NCI-H1105 (cell line): ENCODE measurements around the gene ANHX.
A peak's percentile ranks its signal among the peaks of the same experiment; 100 is the strongest.

Experiments
- DNase-seq: peaks from one replicate; lab custom pipeline; 2025; lab: John Stamatoyannopoulos, UW

ANHX gene

DNA sequence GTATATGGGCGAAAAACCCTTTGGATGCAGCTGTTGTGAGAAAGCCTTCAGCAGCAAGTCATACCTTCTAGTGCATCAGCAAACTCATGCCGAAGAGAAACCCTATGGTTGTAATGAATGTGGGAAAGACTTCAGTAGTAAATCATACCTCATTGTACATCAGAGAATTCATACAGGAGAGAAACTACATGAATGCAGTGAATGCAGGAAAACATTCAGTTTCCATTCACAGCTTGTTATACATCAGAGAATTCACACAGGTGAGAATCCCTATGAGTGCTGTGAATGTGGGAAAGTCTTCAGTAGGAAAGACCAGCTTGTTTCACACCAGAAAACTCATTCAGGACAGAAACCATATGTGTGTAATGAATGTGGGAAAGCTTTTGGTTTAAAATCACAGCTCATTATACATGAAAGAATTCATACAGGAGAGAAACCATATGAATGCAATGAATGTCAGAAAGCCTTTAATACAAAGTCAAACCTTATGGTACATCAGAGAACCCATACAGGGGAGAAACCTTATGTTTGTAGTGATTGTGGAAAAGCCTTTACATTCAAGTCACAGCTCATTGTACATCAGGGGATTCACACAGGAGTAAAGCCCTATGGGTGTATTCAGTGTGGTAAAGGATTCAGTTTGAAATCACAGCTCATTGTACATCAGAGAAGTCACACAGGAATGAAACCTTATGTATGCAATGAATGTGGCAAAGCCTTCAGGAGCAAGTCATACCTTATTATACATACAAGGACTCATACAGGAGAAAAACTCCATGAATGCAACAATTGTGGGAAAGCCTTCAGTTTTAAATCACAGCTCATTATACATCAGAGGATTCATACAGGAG is 33.0 kb downstream of the ANHX start:
- no peak for DNase-seq

- no peak for DNase-seq
These were observed 33.8 kb downstream of the ANHX start for GRCh38 chr12:133201888-133202287.

DNA sequence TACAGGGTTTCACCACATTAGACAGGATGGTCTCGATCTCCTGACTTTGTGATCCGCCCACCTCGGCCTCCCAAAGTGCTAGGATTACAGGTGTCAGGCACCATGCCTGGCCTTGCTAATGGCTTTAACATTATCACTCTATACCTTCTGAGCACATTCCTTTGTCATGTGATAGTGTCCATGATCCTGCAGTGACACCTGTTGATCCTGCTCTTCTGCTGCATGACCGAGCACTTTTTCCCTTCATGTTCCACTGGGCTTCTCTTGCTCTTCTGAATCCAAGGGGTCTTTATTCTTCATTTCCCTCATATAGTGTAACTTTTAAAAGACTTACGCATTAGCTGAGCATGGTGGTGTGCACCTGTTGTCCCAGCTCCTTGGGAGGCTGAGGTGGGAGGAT is 42.8 kb downstream of the ANHX start:
- DNase-seq = no peak

- DNase-seq = no peak
These were observed 45.5 kb downstream of the ANHX start for GRCh38 chr12:133190176-133190575.

DNA sequence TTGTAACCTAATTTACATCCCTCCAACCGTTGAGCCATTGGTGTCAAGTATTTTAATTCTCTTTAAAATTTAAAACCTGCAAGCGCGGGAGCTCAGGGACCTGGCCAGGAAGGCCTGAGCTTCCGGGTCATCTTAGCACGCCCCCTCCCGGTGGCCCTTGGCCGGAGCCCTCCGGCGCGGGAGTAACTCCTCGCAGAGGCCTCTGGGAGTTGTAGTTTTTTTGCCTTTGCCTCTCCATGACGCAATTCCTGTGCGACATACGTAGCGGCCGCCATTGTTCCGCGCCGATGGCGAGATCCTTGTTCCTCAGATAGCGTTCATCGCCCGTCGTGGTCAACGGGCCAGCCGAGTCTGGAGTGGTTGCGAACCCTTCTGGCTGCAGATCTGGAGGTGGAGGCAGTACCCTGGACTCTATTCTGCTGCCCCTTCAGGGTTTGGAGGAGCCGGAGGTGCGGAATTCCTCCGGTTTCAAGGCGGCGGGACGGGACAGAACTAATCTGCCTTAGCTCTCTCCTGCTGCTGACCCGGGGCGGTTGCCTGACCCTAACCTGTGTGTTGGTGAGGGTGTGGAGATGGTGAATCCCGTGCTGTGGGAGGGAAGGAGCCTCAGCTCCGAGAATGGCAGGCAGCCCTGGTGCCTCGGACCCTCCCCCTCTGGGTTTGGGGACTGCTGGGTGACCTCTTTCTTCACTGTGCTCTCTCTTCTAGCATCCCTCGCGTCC is 54.3 kb downstream of the ANHX start, which contains the start of gene ZNF268:
ZNF268 (plus strand) TSS at position 258 of the 722 bp plus-strand sequence. CDS start 503 bp downstream, outside the sequence.
- peak; percentile 82 for DNase-seq

- no peak for DNase-seq
These were observed 55.0 kb downstream of the ANHX start for GRCh38 chr12:133180669-133181068.

- no peak for DNase-seq
These were observed 60.8 kb downstream of the ANHX start for GRCh38 chr12:133174901-133175300.

DNA sequence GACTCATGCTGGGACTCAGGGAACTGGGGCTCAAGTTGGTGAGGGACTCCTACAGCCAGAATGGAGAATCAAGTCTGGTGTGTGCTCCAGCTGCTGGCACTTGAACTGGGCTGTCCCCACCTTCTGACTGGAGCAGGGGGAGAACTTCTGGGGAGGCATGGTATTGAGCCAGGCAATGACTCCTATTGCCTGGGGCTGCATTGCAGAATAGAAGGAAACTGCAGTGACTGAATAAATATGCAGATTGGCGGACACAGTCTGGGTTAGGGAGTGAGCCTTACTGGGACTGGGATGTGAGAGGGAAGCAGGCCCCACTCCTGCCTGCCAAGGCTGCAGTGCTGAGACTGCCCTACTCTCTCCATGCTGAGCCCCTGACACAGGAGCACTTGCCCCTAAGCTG is 63.2 kb downstream of the ANHX start:
- DNase-seq = no peak
